GM06990 (cell line): ENCODE results near the gene KCNC2.

Experiments used
- DNase-seq: peaks from one replicate; pipeline ENCODE4 v3.0.0-alpha.2; 2011; ENCODE audit not compliant: insufficient read length; ENCODE audit errors: extremely low read depth
- H3K27me3 ChIP-seq: replicated peaks from 2 replicates; pipeline ENCODE4 v1.6.0; 2011; ENCODE audit warnings: low read length; ENCODE audit not compliant: control insufficient read depth, insufficient read depth
- H3K36me3 ChIP-seq: 2 replicates; pipeline ENCODE4 v1.5.1; 2011; ENCODE audit warnings: low read length; ENCODE audit not compliant: control insufficient read depth, insufficient read depth
- H3K4me3 ChIP-seq: replicated peaks from 2 replicates; pipeline ENCODE4 v1.5.1; 2011; ENCODE audit warnings: low read depth, mild to moderate bottlenecking, control low read depth, low read length
- CTCF ChIP-seq: IDR thresholded peaks from 2 replicates; pipeline ENCODE4 v1.5.1; 2011; ENCODE audit warnings: low read length, control low read depth, mild to moderate bottlenecking, inconsistent platforms; ENCODE audit not compliant: insufficient read depth, poor library complexity, severe bottlenecking

Gene KCNC2

GRCh38 chr12:75184516-75184915 is 25.1 kb downstream of the KCNC2 start:
- no peaks in the 10 kb centered on the region for H3K36me3 ChIP-seq
- no peak overlapping the region for H3K4me3 ChIP-seq
- H3K27me3 ChIP-seq = no peaks in the 10 kb centered on the region; the same call in 1 of the 2 replicates
- DNase-seq = no peak
- no peak for TF ChIP-seq CTCF

- Histone ChIP-seq H3K27me3 (no peaks in the 10 kb centered on the region), H3K36me3 (no peaks in the 10 kb centered on the region), H3K4me3 (no peak overlapping the region)
- no peak for DNase-seq
- no peak for TF ChIP-seq CTCF
These were observed 25.7 kb downstream of the KCNC2 start for GRCh38 chr12:75183967-75184366.

GRCh38 chr12:75177997-75178396 is 31.6 kb downstream of the KCNC2 start:
- Histone ChIP-seq H3K27me3 (no peaks in the 10 kb centered on the region), H3K4me3 (no peak overlapping the region), H3K36me3 (no peaks in the 10 kb centered on the region)
- TF ChIP-seq CTCF = no peak
- DNase-seq = no peak

GRCh38 chr12:75172611-75173010 is 37.0 kb downstream of the KCNC2 start:
- no peak for TF ChIP-seq CTCF
- Histone ChIP-seq H3K36me3 (no peaks in the 10 kb centered on the region), H3K27me3 (no peaks in the 10 kb centered on the region), H3K4me3 (no peak overlapping the region)
- no peak for DNase-seq

GRCh38 chr12:75170640-75171185 is 38.9 kb downstream of the KCNC2 start:
- no peak for TF ChIP-seq CTCF
- Histone ChIP-seq H3K4me3 (no peak overlapping the region), H3K27me3 (no peaks in the 10 kb centered on the region), H3K36me3 (no peaks in the 10 kb centered on the region)
- no peak for DNase-seq

GRCh38 chr12:75162845-75163244 is 46.8 kb downstream of the KCNC2 start:
- Histone ChIP-seq H3K36me3 (no peaks in the 10 kb centered on the region), H3K27me3 (no peaks in the 10 kb centered on the region), H3K4me3 (no peak overlapping the region)
- DNase-seq = no peak
- no peak for TF ChIP-seq CTCF
